Measurements from ENCODE around the gene GKN1. TPM values are rescaled to one million over a fixed set of nuclear protein-coding genes. Genes with fewer than 3 reads are reported as not detected.

The GKN1 gene
- total and polyA plus RNA-seq, 2 donors (not counting 1 experiment from before 2014, with no cell fraction given): not detected

DNA sequence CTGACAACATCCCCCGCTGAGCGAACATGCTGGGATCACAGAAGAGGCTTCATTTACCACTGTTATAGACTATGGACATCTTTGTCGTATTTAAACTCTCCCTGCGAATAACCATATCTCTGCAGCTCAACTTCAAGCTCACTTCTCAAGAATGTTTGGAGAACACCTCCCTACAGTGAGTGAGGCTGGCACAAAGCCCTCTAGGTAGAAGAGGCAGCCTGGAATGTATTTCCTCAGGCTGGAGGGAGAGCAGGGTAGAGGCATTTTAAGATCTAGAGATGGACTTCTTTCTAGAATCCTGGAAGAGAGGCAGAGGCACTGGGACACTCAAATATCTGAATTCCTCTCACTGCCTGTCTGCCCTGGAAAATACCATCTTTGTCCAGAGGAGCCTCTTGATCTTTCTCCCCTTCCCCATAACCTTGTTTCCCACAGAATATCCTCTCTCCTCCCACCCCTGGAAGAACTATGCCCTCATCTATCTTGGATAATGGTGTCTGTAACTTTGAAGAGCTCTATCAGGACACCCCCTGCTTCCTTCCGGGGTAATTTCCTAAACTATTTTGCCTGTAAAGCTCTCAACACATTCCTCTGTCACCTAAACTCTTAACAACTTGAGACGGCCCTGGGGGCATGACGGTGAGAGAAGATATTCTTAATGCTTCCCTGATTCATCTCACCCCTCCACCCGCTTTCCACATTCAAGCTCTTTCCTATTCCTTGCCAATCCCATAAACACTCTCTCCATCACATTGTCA, 36.2 kb downstream of the GKN1 start:
- Histone ChIP-seq H3K27ac (ENCODE audit: insufficient read depth, low read length) (no peak overlapping the region), H3K4me1 (ENCODE audit: control insufficient read depth, extremely low read depth, insufficient read depth, low read length) (no peaks in the 10 kb centered on the region)

DNA sequence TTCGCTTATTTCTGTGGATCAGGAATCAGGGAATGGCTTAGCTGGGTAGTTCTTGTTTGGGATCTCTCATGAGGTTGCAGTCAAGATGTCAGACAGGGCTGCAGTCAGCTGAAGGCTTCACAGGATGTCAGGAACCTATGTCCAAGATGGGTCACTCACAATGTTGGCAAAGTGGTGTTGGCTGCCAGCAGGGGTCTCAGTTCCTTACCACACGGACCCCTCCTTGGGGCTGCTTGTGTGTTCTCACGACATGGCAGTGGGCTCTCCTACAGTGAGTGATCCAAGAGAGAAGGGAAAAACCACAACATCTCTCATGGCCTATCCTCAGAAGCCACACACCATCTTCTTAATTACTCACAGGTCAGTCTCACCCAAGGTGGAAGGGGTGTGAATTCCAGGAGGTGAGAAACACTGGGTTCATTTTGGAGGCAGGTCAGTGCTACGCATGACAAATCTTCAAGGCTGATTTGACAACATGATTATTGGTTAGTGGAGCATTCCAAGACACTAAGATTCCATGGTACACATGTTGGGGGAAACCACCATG, 37.2 kb downstream of the GKN1 start:
- Histone ChIP-seq H4K20me1 (ENCODE audit: control insufficient read depth, extremely low read depth, insufficient read depth, low read length) (no peaks in the 10 kb centered on the region), H3K4me3 (replicated peaks in 1 of 4; ENCODE audit: control extremely low read depth in 1 of 4, insufficient read depth in 1 of 4, low read depth in 3 of 4, low read length in 4 of 4) (no peak overlapping the region), H3K27ac (ENCODE audit: insufficient read depth, low read length) (no peak overlapping the region), H2AFZ (ENCODE audit: low read length) (no peak overlapping the region), H3K4me2 (ENCODE audit: extremely low read depth, insufficient read depth, low read length) (no peak overlapping the region), H3K4me1 (ENCODE audit: control insufficient read depth, extremely low read depth, insufficient read depth, low read length) (no peaks in the 10 kb centered on the region), H3K36me3 (ENCODE audit: control insufficient read depth, insufficient read depth, low read length) (no peaks in the 10 kb centered on the region), H3K9ac (ENCODE audit: insufficient read depth, low read length) (no peak overlapping the region), H3K79me2 (ENCODE audit: control insufficient read depth, insufficient read depth, low read length) (peaks cover 19% of the 10 kb centered on the region), H3K27me3 (ENCODE audit: control insufficient read depth, insufficient read depth, low read length) (peaks cover under 1% of the 10 kb centered on the region), H3K9me3 (ENCODE audit: control insufficient read depth, insufficient read depth, low read depth, low read length) (no peaks in the 10 kb centered on the region)
- TF ChIP-seq, protein P1, sequence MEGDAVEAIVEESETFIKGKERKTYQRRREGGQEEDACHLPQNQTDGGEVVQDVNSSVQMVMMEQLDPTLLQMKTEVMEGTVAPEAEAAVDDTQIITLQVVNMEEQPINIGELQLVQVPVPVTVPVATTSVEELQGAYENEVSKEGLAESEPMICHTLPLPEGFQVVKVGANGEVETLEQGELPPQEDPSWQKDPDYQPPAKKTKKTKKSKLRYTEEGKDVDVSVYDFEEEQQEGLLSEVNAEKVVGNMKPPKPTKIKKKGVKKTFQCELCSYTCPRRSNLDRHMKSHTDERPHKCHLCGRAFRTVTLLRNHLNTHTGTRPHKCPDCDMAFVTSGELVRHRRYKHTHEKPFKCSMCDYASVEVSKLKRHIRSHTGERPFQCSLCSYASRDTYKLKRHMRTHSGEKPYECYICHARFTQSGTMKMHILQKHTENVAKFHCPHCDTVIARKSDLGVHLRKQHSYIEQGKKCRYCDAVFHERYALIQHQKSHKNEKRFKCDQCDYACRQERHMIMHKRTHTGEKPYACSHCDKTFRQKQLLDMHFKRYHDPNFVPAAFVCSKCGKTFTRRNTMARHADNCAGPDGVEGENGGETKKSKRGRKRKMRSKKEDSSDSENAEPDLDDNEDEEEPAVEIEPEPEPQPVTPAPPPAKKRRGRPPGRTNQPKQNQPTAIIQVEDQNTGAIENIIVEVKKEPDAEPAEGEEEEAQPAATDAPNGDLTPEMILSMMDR (conservative IDR thresholded peaks at IDR 0.05 in 1 of 2, IDR thresholded peaks at IDR 0.05 in 1 of 2; ENCODE audit: low read depth in 1 of 2, low read length in 2 of 2): no peak
- no peak for TF ChIP-seq EZH2 (IDR thresholded peaks at IDR 0.05; ENCODE audit: low read length, missing control alignments)
- no peak for DNase-seq (ENCODE audit: low read depth in 2 of 2)

More for the DNA sequence above, 36.2 kb downstream of the GKN1 start:
- Histone ChIP-seq H3K79me2 (ENCODE audit: control insufficient read depth, insufficient read depth, low read length) (peaks cover 12% of the 10 kb centered on the region), H4K20me1 (ENCODE audit: control insufficient read depth, extremely low read depth, insufficient read depth, low read length) (no peaks in the 10 kb centered on the region), H2AFZ (ENCODE audit: low read length) (no peak overlapping the region), H3K4me2 (ENCODE audit: extremely low read depth, insufficient read depth, low read length) (no peak overlapping the region), H3K4me3 (replicated peaks in 1 of 4; ENCODE audit: control extremely low read depth in 1 of 4, insufficient read depth in 1 of 4, low read depth in 3 of 4, low read length in 4 of 4) (no peak overlapping the region), H3K36me3 (ENCODE audit: control insufficient read depth, insufficient read depth, low read length) (no peaks in the 10 kb centered on the region), H3K9me3 (ENCODE audit: control insufficient read depth, insufficient read depth, low read depth, low read length) (no peaks in the 10 kb centered on the region), H3K9ac (ENCODE audit: insufficient read depth, low read length) (no peak overlapping the region), H3K27me3 (ENCODE audit: control insufficient read depth, insufficient read depth, low read length) (peaks cover 7% of the 10 kb centered on the region)
- TF ChIP-seq, protein P1 (conservative IDR thresholded peaks at IDR 0.05 in 1 of 2, IDR thresholded peaks at IDR 0.05 in 1 of 2; ENCODE audit: low read depth in 1 of 2, low read length in 2 of 2): no peak
- TF ChIP-seq EZH2 (IDR thresholded peaks at IDR 0.05; ENCODE audit: low read length, missing control alignments): no peak
- DNase-seq (ENCODE audit: low read depth in 2 of 2): no peak

DNA sequence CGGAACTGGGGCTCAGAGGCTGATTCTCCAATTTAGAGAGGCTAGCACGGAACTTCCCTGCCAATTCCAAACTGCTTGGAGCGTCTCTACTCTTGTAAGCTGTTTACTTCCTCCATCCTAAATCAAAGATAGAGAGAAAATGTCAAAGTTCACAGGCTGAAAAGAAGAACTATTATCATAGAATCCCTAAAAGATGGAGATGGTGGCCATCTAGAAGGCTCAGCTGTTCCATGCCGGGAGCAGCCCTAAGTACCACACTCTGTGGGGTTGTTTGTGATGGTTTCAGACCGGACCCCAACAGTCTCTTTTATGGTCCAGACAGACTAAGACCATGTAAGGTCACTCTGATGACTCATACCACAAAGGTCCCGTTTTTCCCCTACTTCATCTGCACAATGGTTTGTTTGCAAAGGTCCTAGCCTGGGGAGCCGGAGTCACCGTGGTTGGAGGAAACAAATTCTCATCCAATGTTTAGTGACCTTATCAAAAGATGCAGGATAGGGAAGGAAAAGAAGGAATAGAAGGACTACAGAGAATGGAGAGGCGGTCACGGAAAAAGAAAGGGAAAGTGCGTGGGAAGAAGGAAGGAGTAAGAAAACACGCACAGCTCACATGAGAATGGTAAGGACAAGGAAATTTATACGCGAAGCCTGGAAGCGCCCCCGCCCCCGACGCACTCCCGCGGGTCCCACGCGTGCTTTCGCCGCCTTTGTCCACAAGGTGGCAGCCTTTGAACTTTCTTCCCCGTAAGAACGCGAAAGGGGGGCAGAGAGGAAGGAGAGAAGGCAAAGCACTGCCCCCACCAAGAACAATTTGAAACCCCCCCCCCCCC, 38.1 kb downstream of the GKN1 start:
- no peaks in the 10 kb centered on the region for H3K9me3 ChIP-seq (ENCODE audit: control insufficient read depth, insufficient read depth, low read depth, low read length)
- H3K79me2 ChIP-seq (ENCODE audit: control insufficient read depth, insufficient read depth, low read length): peaks cover 23% of the 10 kb centered on the region
- no peaks in the 10 kb centered on the region for H3K27me3 ChIP-seq (ENCODE audit: control insufficient read depth, insufficient read depth, low read length)
- TF ChIP-seq, protein P1 (conservative IDR thresholded peaks at IDR 0.05 in 1 of 2, IDR thresholded peaks at IDR 0.05 in 1 of 2; ENCODE audit: low read depth in 1 of 2, low read length in 2 of 2): peak; percentile 70 to 73
- no peak for TF ChIP-seq EZH2 (IDR thresholded peaks at IDR 0.05; ENCODE audit: low read length, missing control alignments)
- H2AFZ ChIP-seq (ENCODE audit: low read length): no peak overlapping the region
- peak overlapping the region; percentile 73 for H3K27ac ChIP-seq (ENCODE audit: insufficient read depth, low read length)
- peak overlapping the region; percentile 76 to 97 (median 90) for H3K4me3 ChIP-seq (replicated peaks in 1 of 4; ENCODE audit: control extremely low read depth in 1 of 4, insufficient read depth in 1 of 4, low read depth in 3 of 4, low read length in 4 of 4)
- peak overlapping the region; percentile 98 for H3K4me2 ChIP-seq (ENCODE audit: extremely low read depth, insufficient read depth, low read length)
- H4K20me1 ChIP-seq (ENCODE audit: control insufficient read depth, extremely low read depth, insufficient read depth, low read length): no peaks in the 10 kb centered on the region
- peaks cover 3% of the 10 kb centered on the region for H3K4me1 ChIP-seq (ENCODE audit: control insufficient read depth, extremely low read depth, insufficient read depth, low read length)
- no peaks in the 10 kb centered on the region for H3K36me3 ChIP-seq (ENCODE audit: control insufficient read depth, insufficient read depth, low read length)
- H3K9ac ChIP-seq (ENCODE audit: insufficient read depth, low read length): peak overlapping the region; percentile 92
- peak; percentile 39 to 79 for DNase-seq (ENCODE audit: low read depth in 2 of 2)

Data from fibroblast of lung (primary cell).